Smooth muscle cell of the brain vasculature (primary cell): ENCODE measurements around the gene INSM1.

ENCODE experiments used
- DNase-seq: peaks from one replicate; pipeline ENCODE4 v3.0.0-alpha.2; 2012; ENCODE audit warnings: low read depth, low spot score

INSM1 gene

GRCh38 chr20:20417876-20418676 is 50.2 kb downstream of the INSM1 start:
- no peak for DNase-seq
